LNCAP (cell line): ENCODE results near the gene TBCD.

Source experiments
- TF ChIP-seq, protein P1 (sequence below): fragments of 450-650 bp; IDR thresholded peaks from 2 replicates; pipeline ENCODE4 v1.5.1; 2017; ENCODE audit warnings: mild to moderate bottlenecking

Gene TBCD

DNA sequence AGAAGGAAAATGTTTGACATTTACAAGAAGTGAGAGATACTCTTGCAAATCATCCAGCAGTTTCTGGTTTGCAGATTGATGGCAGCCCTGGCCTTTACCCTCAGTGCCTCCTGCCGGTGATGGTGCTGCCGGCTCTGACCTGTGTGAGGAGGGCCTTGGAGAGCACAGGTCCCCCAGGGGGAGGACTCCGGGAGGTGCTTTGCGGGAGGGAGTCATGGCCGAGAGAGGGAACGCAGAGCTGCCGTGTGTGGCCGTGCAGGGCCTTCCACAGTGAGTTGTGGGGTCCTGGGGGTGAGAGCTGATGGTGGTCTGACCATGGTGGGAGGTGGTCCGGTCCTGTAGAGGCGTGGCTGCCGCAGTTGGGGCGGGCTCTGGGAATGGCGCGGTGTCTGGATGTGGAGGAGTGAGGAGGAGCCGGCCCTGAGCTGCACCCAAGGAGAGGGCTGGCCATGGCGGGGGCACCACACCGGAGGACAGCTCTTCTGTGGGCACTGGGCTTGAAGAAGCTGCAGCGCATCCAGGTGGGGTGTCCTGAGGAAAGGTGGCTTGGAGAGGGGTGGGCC, 116.0 kb downstream of the TBCD start:
- TF ChIP-seq, protein P1, sequence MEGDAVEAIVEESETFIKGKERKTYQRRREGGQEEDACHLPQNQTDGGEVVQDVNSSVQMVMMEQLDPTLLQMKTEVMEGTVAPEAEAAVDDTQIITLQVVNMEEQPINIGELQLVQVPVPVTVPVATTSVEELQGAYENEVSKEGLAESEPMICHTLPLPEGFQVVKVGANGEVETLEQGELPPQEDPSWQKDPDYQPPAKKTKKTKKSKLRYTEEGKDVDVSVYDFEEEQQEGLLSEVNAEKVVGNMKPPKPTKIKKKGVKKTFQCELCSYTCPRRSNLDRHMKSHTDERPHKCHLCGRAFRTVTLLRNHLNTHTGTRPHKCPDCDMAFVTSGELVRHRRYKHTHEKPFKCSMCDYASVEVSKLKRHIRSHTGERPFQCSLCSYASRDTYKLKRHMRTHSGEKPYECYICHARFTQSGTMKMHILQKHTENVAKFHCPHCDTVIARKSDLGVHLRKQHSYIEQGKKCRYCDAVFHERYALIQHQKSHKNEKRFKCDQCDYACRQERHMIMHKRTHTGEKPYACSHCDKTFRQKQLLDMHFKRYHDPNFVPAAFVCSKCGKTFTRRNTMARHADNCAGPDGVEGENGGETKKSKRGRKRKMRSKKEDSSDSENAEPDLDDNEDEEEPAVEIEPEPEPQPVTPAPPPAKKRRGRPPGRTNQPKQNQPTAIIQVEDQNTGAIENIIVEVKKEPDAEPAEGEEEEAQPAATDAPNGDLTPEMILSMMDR = no peak

DNA sequence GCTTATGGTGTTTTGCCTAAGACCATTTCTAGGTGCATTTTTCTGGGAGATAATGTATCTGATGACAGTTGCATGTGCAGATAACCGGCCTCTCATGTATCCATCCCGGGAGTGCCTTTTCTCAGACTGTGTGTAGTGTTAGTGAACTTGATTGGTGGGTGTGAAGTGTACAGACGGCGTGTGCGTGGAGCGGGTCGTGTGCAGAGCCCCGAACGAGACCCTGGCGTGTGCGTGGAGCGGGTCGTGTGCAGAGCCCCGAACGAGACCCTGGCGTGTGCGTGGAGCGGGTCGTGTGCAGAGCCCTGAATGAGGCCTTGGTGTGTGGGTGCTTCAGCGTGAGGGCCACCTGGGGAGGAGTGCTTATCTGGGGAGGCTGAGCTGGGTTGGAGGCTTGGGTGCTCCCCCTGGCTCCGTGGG, 116.9 kb downstream of the TBCD start:
- TF ChIP-seq, protein P1 = no peak

DNA sequence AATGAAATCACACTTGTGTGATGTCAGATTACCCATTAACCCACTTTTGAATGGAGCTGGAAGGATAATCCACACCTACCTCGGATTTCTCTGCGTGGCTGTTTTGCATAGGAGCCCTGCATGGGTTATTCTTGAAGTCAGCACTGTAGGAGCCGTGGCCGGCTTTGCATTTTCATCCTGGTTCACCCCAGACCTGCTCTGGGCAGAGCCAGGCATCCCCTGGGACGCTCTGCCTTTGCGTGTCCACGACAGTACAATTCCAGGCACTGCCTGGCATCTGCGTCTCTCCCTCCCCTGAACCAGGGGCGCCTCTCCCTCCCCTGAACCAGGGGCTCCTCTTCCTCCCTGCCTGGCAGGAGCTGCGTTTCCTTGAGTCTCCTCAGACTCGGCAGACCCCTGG, 117.7 kb downstream of the TBCD start:
- TF ChIP-seq, protein P1 = no peak

DNA sequence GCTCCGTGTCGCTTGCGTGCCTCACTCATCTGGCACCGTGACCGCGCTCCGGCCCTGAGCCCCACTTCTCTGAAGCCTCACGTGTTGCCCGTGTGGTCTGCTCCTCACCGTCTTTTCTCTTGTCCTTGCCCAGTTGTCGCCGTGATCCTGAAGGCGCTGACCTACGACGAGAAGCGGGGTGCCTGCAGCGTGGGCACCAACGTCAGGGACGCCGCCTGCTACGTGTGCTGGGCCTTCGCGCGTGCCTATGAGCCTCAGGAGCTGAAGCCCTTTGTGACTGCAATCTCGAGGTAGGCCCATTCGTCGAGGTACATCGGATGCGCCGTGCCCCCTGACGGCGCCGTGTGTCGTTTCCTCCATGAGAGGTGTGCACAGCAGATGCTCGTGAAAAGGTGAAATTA, 118.2 kb downstream of the TBCD start:
- TF ChIP-seq, protein P1 = no peak

DNA sequence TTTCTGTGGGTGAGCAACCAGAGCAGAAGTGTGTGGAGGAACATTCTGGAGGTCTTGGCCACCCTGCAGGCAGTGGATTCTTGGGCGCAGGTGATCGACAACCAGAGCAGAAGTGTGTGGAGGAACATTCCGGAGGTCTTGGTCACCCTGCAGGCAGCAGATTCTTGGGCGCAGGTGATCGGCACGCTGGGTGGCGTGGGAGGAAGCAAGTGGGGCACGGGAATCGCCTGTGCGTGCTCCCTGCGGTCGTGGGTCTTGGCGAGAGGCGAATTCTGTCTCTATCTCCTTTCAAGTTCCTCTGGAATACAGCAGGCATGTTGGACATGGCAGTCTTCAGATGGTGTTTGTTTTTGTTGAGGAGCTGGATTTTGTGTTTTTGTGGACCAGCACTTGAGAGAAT, 118.7 kb downstream of the TBCD start:
- TF ChIP-seq, protein P1 = no peak

DNA sequence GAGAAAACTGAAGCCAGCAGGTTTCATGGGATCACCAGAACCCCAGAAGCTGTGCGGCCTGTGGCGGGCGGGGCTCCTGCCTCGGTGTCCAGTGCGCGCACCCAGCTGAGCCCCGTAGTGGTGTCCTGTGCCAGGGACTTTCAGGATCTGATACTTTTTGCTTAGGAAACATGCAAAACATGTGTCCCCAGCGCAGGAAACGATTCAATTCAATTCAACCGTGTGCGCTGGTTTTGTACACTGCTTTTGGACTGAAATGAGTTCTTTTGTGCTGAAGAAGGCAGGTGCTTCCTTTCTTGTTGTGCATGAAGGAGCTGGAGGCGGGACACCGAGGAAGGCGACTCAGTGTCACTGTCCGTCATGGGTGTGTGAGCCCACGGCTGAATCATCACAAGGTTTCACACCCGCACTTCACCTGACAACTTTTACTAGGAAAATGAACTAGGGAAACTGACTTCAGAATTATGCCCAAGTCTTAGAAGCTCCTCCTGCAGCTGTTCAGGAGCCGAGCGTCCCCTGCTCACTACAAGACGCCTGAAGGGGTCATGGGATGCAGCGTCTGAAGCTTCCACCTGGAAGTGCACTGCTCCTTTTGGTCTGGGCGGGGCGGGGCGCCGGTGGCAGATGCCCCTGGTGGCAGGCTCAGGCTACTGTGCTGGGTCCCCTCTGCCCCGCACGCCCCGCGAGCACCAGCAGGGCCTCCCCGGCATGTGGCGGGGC, 119.4 kb downstream of the TBCD start:
- TF ChIP-seq, protein P1 = no peak

DNA sequence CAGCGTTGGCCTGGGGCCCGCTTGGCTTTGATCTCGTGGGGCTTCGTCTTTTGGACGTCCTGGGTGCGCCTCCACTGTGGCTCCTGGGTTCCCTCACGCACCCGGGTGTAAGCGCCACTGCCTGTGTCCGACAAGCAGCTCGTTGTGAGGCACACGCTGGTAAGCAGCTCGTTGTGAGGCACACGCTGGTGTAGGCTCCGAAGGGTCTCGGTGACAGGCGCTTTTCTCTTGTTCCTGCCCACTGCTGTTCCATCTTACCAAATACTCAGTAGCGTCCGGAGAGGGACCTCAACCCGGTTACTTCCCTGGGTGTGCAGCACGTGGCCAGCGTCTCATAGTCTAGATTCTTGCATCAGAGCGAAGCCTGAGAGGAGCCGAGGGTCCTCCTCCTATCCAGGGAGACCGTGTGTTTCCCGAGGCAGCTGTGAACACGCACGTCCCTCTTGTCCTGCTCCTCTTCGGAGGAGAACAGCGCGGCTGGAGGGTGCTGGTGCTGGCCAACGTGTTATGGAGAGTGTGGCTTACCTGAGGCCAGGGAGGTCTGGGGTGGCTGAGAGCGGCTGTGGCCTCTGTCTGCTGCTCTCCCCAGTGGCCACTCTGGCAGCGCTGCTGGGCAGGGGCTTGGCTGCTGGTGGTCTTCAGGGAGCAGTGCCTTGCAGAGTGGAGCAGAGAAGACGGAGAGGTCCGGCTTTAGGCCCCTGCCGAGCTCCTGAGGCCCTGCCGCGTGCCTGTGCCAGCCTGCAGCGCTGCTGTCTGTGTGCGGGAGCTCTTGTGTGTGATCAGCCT, 120.1 kb downstream of the TBCD start:
- TF ChIP-seq, protein P1 = no peak
